RPMI8226 (cell line): ENCODE results near the gene CLEC18A.
"Not testable (repeated sequence)": the region's sequence is repeated elsewhere in the genome, so short reads cannot be mapped to it uniquely, and the experiment has no call there.

Experiments
- DNase-seq: peaks from one replicate; pipeline ENCODE4 v3.0.0-alpha.2; 2015

The CLEC18A gene

GRCh38 chr16:69952572-69953355, 1.6 kb downstream of the CLEC18A start:
- DNase-seq: not testable (repeated sequence)

GRCh38 chr16:69954241-69954640, 3.1 kb downstream of the CLEC18A start:
- peak; percentile 1 for DNase-seq

DNA sequence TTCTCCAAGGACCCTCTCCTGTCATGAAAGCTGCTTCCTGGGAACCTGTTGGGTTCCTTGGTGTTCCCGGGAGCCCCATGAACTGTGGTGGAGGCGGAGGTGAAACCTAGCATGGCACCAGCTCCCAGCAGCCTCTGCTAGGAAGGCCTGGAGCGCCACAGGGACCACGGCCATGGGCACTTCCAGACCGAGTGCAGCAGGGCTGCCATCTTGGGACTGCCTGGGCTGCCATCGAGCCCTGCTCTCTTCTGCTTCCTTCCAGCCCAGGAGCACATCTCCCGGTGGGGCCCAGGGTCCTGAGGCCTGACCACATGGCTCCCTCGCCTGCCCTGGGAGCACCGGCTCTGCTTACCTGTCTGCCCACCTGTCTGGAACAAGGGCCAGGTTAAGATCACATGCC, 12.2 kb downstream of the CLEC18A start:
- not testable (repeated sequence) for DNase-seq

- DNase-seq: not testable (repeated sequence)
These were observed 14.0 kb downstream of the CLEC18A start for GRCh38 chr16:69964960-69965660.

DNA sequence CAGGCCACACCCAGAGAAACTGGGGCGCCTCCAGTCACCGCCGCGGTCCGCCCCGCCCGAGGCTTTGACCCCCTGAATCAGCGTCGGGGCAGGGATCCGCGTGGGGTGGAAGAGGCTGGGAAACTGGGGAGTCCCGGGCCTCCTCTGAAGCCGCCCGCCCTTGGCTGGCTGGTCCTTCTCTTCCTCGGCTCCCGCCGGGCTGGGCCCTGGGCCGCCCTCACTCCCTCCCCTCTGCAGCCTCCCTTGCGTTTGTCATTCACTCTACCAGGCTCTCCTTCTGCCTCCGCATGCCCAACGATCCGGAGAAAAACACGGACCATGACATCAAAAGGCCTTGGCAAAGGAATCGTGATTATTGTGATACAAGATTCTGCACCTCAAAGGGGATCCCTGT, 14.5 kb downstream of the CLEC18A start:
- not testable (repeated sequence) for DNase-seq

GRCh38 chr16:69967688-69968087, 16.6 kb downstream of the CLEC18A start:
- DNase-seq: not testable (repeated sequence)

GRCh38 chr16:69968125-69968524, 17.0 kb downstream of the CLEC18A start:
- not testable (repeated sequence) for DNase-seq

- not testable (repeated sequence) for DNase-seq
These were observed 18.5 kb downstream of the CLEC18A start for GRCh38 chr16:69969657-69970056.

DNA sequence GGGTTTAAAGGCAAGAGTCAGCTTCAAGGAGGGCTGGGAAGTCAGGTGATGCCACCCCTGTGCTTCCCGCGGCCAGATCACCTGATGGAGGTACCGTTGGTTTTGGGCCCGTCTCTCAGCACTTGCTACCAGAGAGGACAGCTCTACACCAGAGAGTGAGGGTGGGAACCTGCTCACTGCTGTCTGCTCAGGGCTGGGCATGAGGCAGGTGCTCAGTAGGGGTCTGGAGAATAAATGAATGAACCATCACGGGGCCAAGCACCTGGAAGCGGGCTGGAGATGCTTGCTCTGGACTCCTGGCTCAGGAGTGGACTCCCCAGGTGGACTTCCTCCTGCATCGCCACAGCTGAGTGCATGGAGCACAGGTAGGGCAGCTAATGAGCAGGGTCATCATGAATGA, 21.0 kb downstream of the CLEC18A start:
- not testable (repeated sequence) for DNase-seq

DNA sequence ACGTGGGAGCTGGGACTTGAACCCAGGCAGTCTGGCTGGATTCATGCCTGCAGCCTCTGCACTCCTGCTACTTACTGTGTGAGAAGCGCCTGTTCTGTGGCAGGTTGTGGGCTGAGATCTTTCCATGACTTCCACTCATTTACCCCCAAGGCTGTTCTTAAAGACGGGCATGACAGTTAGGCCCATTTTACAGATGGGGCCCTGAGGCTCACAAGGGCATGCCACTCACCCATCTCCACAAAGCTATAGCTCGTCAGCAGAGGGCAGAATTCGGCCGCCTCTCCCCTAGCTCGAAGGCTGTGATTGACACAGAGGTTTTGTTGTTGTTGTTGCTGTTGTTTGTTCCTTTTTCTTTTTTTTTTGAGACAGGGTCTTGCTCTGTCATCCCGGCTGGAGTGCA, 21.8 kb downstream of the CLEC18A start:
- not testable (repeated sequence) for DNase-seq

DNA sequence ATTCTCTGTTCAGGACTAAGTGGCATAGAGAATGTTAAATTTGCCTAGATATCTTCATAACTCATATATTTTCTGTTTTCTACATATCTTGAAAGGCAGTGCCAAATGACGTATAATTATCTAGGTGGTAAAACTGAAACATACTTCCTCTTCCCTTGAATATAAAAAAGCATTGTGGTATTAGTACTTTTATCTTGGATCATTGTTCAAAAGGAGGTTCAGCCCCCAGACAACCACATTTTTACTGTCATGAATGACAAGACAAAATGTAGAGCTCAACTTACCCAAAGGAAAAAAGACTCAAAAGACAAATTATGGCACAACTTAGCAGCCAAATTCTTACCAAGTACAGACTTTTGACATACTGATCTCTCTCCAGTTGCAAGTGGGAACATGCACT, 34.1 kb downstream of the CLEC18A start:
- DNase-seq: not testable (repeated sequence)

DNA sequence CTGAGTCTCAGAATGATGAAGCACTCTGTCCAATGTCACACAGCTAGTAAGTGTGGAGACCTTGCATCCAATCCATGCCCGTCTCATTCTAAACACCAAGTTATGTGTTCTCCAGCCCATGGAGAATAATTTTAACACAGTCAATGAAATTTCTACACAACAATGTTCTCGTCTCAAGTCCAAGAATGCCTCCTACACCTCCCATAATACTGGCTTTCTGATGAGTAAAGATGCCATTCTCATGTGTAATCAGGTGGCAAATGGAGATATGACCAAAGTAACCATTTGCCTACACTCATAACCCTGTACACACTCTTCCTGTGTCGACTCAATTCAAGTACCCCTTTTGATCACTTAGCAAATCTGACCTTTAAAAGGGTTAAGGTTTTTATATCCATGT, 46.8 kb downstream of the CLEC18A start:
- not testable (repeated sequence) for DNase-seq

GRCh38 chr16:69999801-70000200, 48.7 kb downstream of the CLEC18A start:
- DNase-seq: not testable (repeated sequence)

GRCh38 chr16:70003511-70003910, 52.4 kb downstream of the CLEC18A start:
- not testable (repeated sequence) for DNase-seq

- DNase-seq: not testable (repeated sequence)
These were observed 57.5 kb downstream of the CLEC18A start for GRCh38 chr16:70008604-70009003.

- DNase-seq: not testable (repeated sequence)
These were observed 59.5 kb downstream of the CLEC18A start for GRCh38 chr16:70010615-70011014.

DNA sequence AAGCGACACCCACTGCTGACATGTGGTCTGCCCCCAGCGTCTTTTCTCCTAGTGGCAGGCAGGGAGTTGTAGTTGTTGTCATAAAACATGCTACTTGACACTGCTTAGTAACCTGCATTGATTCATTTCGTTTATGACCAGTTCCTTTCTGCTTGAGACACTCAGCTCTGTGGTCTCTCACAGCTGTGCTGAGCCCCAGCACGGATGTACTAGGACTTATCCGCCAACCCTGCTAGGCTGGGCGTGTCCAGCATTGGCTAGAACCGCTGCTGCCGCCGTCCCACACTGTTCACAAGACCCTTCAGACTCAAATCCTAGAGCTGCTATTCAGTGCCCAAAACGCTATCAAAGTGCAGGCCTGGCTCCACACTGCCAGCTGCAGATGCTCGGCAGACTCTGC, 60.0 kb downstream of the CLEC18A start:
- DNase-seq: not testable (repeated sequence)

DNA sequence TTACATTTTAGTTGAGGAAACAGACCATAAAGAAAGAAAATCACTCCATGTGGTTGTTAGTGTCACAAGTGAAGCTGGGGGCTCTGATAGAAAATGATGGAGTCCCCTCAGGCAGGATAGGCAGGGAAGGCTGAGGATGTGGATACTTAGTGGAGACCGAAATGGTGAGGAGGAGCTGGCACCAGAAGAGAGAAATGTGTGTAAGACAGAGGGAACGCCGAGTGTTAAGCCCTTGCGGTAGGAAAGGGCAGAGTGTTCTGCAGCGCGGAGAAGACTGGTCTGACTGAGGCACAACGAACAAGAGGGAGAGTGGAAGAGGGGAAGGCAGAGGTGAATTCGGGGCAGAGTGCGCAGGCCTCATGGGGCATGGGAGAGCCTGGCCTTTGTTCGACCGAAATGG, 61.2 kb downstream of the CLEC18A start:
- not testable (repeated sequence) for DNase-seq

- DNase-seq: not testable (repeated sequence)
These were observed 61.8 kb downstream of the CLEC18A start for GRCh38 chr16:70012951-70013350.
